ENCODE data around the gene SLC6A15. TPM values are rescaled to one million over a fixed set of nuclear protein-coding genes. Genes with fewer than 3 reads are reported as not detected.

The SLC6A15 gene
- 72.8 and 75.1 TPM in 2 replicates for polyA plus RNA-seq

DNA sequence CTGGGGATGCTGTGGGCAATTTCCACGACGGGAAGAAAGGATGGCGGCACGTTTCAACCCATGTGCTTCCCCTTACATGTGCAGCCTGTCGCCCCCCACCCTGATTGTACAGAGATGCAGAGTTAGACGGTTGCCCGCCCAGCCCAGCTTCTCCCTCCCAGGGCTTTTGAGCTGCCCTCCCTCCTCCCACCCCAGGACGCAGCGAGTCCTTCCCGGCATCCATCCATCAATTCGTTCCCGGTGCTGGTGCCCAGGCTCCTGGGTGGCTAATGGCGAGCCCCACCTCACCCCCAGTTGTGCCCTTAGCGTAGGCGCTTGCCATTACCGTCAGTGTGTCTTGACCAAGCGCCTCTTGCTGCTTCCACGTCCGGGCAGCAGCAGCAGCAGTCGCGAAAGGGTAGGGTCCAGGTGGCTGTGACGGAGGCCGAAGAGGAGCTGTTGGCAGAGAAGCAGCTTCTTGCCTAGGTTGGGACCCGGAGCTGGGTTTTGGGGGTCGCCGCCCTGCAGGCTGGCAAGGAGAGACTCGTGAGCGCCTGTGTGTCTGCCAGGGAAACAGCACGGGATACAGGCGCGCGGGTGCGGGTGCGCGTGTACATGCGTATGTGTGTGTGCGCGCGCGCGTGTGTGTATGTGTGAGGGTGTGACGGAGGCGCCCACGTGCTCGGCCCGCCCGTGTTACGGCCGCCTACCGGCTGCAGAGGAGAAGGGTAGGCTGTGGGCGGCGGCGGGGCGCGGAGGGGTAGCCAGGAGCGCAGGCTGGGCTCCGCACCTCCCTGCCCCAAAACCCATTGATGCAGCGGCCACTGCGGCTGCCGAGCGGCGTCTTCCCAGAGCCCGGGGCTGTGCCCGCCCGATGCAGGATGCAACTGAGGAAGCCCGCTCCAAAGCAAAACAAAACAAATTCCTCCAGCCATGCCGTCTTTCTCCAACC, at the start of gene SLC6A15:
TSS of gene SLC6A15 (minus strand) at position 602 of the 931 bp plus-strand sequence. CDS start 20,679 bp downstream, outside the sequence.

Other genes starting within 250 kb of the SLC6A15 start
- 5.3 and 9.8 TPM in 2 replicates for gene TSPAN19, start 123.5 kb upstream of the SLC6A15 start, polyA plus RNA-seq
- gene LRRIQ1, start 123.6 kb upstream of the SLC6A15 start, polyA plus RNA-seq = 3.0 and 6.0 TPM in 2 replicates

All from Purkinje cell (primary cell).